Astrocyte of the spinal cord (primary cell): ENCODE data around the gene SH3BP1.
"Not testable (repeated sequence)": the region's sequence is repeated elsewhere in the genome, so short reads cannot be mapped to it uniquely, and the experiment has no call there.

Experiments used
- DNase-seq: peaks from one replicate; pipeline ENCODE4 v3.0.0; 2011; ENCODE audit warnings: low read depth, low spot score
- H3K4me3 ChIP-seq: 2 replicates; pipeline ENCODE4 v1.5.1; 2011; ENCODE audit warnings: low read depth, mild to moderate bottlenecking, low read length, moderate library complexity
- in situ Hi-C: cut with HindIII; loops from 2 replicates; pipeline ENCODE4 v1.10.0; 2017; ENCODE audit warnings: low sequenced_read_pairs
- TF ChIP-seq, protein P1 (sequence below): IDR thresholded peaks from 2 replicates; pipeline ENCODE4 v1.5.1; 2012; ENCODE audit warnings: low read depth, mild to moderate bottlenecking, low read length, inconsistent platforms

Gene SH3BP1

DNA sequence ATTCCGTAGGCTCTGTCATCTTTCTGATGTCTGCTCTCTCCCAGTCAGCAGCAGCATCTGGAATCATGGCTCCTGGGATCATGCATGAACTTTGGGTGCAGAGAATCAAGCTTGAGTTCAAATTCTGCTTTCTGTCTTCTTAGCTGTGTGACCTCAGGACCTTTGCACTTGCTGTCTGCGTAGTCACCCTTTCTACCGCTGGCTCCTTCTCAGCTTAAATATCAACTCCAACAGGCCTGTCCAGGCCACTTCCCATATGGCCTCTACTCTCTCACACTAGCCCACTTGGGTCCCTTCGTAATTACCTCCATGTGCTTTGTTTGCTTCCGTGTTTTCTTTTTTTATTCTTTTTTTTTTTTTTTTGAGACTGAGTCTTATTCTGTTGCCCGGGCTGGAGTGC is 35.4 kb upstream of the SH3BP1 start:
- in situ Hi-C loops: no loop called here

DNA sequence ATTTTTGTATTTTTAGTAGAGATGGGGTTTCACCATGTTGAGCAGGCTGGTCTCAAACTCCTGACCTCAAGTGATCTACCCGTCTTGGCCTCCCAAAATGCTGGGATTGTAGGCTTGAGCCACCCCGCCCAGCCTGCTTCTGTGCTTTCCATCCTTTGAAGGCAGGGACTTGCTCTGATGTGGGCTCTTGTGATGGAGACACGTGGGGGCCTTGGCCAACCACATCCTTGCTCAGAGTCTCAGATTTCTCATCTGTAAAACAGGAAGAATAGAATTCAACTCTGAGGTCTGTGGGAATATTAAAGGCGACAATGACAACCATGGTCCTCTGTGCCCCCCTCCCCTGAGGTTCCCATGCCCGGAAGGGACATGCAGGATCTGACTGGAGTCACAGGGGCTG is 34.6 kb upstream of the SH3BP1 start:
- H3K4me3 ChIP-seq: no peak overlapping the region
- in situ Hi-C loops: no loop called here
- TF ChIP-seq, protein P1, sequence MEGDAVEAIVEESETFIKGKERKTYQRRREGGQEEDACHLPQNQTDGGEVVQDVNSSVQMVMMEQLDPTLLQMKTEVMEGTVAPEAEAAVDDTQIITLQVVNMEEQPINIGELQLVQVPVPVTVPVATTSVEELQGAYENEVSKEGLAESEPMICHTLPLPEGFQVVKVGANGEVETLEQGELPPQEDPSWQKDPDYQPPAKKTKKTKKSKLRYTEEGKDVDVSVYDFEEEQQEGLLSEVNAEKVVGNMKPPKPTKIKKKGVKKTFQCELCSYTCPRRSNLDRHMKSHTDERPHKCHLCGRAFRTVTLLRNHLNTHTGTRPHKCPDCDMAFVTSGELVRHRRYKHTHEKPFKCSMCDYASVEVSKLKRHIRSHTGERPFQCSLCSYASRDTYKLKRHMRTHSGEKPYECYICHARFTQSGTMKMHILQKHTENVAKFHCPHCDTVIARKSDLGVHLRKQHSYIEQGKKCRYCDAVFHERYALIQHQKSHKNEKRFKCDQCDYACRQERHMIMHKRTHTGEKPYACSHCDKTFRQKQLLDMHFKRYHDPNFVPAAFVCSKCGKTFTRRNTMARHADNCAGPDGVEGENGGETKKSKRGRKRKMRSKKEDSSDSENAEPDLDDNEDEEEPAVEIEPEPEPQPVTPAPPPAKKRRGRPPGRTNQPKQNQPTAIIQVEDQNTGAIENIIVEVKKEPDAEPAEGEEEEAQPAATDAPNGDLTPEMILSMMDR: no peak
- DNase-seq: no peak

More for the DNA sequence above, 35.4 kb upstream of the SH3BP1 start:
- no peak overlapping the region for H3K4me3 ChIP-seq
- TF ChIP-seq, protein P1: no peak
- no peak for DNase-seq

DNA sequence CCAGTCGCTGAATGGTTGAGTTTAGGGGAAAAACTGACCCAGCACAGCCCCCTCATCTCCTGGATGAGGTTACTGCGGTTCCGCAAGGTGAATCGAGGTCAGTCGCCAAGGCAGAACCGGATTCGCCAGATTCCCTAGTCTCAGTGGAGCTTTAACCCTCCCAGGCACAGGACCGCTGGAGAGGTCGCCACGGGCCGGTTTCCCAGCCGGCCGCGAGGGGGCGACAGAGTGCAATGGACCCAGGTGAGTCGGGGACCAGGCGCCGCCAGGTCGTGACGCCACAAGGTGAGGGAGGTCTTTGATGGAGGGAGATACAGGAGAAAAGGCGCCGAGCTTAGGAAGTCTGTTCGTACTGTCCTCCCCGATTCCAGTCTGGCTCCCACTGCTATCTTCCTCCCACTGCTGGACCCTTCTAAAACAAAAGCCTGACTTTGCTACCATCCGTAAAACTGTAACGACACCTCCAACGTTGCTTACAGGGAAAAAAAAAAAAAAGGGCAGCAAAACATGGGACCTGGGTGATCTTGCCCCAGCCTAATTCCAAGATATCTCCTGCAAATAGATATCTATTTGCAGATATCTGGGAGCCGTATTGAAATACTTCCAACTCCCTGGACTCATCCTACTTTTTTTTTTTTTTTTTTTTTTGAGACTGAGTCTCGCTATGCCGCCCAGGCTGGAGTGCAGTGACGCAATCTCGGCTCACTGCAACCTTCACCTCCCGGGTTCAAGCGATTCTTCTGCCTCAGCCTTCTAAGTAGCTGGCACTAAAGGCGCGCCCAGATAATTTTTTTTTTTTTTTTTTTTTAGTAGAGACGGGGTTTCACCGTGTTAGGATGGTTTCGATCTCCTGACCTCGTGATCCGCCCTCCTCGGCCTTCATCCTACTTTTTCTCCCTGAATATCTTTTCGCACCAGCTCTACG is 32.2 kb upstream of the SH3BP1 start:
- DNase-seq: peak; percentile 55
- TF ChIP-seq, protein P1: peak; percentile 99
- peak overlapping the region; percentile 82 for H3K4me3 ChIP-seq
- in situ Hi-C loops: no loop called here

DNA sequence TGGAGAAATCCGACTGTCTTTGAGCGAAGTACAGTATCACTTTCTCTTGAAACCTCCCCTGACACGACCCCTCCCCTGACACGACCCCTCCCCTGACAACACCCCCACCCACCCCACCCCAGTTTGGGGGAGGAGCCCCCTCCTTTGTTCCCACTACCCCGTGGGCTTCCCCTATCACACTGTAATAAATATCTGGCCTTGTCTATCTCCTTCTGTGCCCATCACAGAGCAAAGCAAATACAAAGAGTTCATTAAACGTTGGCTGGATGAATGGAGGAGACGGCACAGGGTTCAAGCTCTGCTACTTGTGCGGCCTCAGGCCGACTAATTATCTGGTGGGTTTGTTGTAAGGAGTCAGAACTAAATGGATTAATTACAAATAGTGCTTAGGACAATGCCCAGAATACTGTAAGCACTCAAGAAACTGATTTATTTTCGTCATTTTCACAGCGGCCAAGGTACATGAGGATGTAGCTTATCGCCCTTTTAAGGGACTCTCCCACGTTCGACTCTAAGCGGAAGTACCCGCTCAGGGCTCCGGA is 31.5 kb upstream of the SH3BP1 start:
- peak overlapping the region; percentile 82 for H3K4me3 ChIP-seq
- TF ChIP-seq, protein P1: no peak
- in situ Hi-C loops: no loop called here
- DNase-seq: no peak

DNA sequence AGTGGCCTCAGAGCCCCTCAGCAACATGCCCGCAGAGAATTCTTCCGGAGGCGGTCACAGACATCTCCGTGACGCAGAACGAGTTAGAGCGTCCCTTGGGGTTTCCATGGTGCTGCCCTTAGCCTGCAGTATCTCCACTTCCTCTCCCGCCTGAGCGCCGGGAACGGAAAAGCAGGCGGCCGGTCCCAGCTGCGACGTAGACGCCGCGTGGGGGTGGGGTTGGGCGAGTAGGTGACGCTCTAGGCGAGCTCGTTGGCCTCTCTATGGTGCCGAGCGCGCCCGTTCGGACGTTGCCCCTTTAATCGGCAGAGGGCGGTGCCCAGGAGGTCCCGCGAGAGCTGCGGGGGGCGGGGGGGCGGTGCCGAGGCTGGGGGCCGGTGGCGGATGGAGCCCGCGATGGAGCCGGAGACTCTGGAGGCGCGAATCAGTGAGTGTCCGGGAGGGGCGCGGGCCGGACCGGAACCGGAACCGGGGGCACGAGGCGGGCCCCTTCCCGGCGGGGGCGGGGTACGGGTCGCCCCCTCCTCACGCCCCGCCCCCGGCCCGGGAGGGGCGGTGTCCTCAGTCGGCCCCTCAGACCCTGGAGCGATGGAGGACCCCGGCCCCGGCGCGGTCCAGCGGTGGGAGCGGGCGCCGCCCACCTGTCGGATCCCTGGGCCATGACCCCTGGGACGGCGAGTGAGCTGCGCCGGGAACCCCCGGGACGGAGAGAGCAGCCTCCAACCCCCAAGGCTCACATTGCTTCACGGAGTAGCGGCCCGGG is 30.8 kb upstream of the SH3BP1 start, which contains the start of gene GGA1:
GGA1 (plus strand) TSS at position 358 of the 763 bp plus-strand sequence; CDS start at position 385, 27 bp downstream.
- TF ChIP-seq, protein P1: no peak
- peak within 1 kb of the TSS; percentile 82 for H3K4me3 ChIP-seq
- in situ Hi-C loops: no loop called here
- peak; percentile 98 for DNase-seq

DNA sequence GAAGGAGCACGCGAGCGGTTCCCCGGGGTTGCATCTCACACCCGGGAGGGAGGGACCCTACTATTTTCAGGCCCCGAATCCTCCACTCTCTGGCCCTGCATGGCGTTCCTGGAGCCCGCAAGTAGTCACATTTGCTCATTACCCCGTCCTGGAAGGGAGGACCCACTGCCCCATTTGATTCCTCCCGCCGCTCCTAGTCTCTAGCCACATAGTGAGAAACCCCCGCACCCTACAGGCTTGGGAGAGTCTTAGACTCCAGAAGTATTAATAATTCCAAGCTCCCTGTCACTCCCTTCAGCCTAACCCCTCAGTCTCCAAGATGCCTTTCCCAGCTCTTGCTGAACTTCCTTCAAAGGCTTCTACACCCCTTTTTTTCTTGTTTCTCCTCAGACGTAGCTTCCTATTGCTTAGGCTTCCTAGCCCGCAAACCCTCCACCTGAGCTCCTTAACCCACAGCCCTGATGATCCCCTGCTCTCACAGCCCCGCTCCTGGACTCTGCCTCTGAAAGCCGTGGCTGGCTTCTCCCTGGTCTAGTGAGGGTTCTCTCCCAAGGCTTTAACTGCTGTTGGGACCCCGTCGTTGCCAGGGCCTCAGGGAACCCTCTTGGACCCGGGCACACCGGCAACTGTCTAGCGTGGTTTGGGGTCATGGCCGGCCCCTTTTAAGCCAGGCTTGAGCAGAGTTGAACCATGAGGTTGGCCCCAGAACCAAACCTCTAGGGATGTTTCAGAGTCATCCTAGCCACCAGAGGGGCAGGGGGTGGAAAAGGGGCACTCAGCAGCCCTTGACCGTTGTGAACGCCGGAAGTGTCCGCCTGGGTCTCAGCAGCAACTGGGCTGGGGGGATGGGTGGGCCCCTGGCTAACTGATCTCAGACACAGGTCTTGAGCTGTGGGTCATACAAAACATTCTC is 30.0 kb upstream of the SH3BP1 start:
- no peak for DNase-seq
- TF ChIP-seq, protein P1: no peak
- in situ Hi-C loops: no loop called here
- peak overlapping the region; percentile 82 for H3K4me3 ChIP-seq

DNA sequence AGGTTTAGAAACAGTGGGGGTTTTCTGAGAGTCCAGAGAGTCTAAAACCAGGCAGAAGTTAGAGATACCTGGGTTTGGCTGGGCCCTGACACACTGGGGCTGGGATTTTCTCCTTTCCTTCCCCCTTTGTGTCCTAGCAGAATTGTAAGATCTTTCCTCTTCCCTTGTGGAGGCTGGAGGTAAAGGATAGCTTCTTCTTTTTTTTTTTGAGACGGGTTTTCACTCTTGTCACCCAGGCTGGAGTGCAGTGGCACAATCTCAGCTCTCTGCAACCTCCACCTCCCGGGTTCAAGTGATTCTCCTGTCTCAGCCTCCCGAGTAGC is 29.4 kb upstream of the SH3BP1 start:
- DNase-seq, in situ Hi-C loops: not testable (repeated sequence)
- H3K4me3 ChIP-seq: peak overlapping the region; percentile 82
